Bone marrow (tissue), 2 donors: Measurements from ENCODE around the gene BRD2.
"Not testable (repeated sequence)": the region's sequence is repeated elsewhere in the genome, so short reads cannot be mapped to it uniquely, and the experiment has no call there.

ENCODE experiments used
- DNase-seq, 2 donors: peaks; one replicate each; lab custom pipeline; 2025; lab: John Stamatoyannopoulos, UW

The BRD2 gene

GRCh38 chr6:32968093-32968866 lies at the start of gene BRD2:
BRD2 (plus strand) TSS chr6:32968594; CDS start chr6:32972899, 4,305 bp downstream.
- peak; percentile 90 to 96 for DNase-seq

- no peak for DNase-seq
Measured at GRCh38 chr6:32920715-32921114, 47.7 kb upstream of the BRD2 start.

GRCh38 chr6:32922083-32922482 lies 46.3 kb upstream of the BRD2 start:
- DNase-seq, result no peak

- no peak for DNase-seq
Measured at GRCh38 chr6:32931211-32931610, 37.2 kb upstream of the BRD2 start.

- no peak for DNase-seq
Measured at GRCh38 chr6:32932132-32932868, 36.1 kb upstream of the BRD2 start.

- DNase-seq, result peak; percentile 31 to 67
Measured at GRCh38 chr6:32933661-32934085, 34.7 kb upstream of the BRD2 start.

- no peak for DNase-seq
Measured at GRCh38 chr6:32935551-32936238, 32.7 kb upstream of the BRD2 start.

GRCh38 chr6:32936239-32937152 lies 31.9 kb upstream of the BRD2 start:
- DNase-seq, result no peak

- no peak for DNase-seq
Measured at GRCh38 chr6:32937230-32937633, 31.2 kb upstream of the BRD2 start.

GRCh38 chr6:32938494-32938893 lies 29.9 kb upstream of the BRD2 start:
- DNase-seq, result no peak

GRCh38 chr6:32940656-32941213 lies 27.7 kb upstream of the BRD2 start, which contains the start of gene HLA-DMB:
HLA-DMB (minus strand) TSS chr6:32941028; CDS start chr6:32940807, 221 bp downstream.
- peak in 1 of 2 donors; percentile 76 for DNase-seq

GRCh38 chr6:32941214-32941768 lies 27.1 kb upstream of the BRD2 start:
- DNase-seq, result no peak

- not testable (repeated sequence) for DNase-seq
Measured at GRCh38 chr6:32942555-32943123, 25.8 kb upstream of the BRD2 start.

GRCh38 chr6:32943864-32944649 lies 24.3 kb upstream of the BRD2 start:
- peak in 1 of 2 donors; percentile 82 for DNase-seq

- no peak for DNase-seq
Measured at GRCh38 chr6:32945108-32945760, 23.2 kb upstream of the BRD2 start.

GRCh38 chr6:32945953-32946352 lies 22.4 kb upstream of the BRD2 start:
- DNase-seq, result no peak

- DNase-seq, result no peak
Measured at GRCh38 chr6:32946893-32947292, 21.5 kb upstream of the BRD2 start.

- no peak for DNase-seq
Measured at GRCh38 chr6:32947552-32948465, 20.6 kb upstream of the BRD2 start.
